CD4-positive, alpha-beta T cell treated with Interleukin-15 for 4 hours (primary cell): ENCODE measurements around the gene JSRP1.

ENCODE experiments used
- DNase-seq: peaks from one replicate; pipeline ENCODE4 v3.0.0-alpha.2; 2020; ENCODE audit warnings: low spot score

Gene JSRP1

DNA sequence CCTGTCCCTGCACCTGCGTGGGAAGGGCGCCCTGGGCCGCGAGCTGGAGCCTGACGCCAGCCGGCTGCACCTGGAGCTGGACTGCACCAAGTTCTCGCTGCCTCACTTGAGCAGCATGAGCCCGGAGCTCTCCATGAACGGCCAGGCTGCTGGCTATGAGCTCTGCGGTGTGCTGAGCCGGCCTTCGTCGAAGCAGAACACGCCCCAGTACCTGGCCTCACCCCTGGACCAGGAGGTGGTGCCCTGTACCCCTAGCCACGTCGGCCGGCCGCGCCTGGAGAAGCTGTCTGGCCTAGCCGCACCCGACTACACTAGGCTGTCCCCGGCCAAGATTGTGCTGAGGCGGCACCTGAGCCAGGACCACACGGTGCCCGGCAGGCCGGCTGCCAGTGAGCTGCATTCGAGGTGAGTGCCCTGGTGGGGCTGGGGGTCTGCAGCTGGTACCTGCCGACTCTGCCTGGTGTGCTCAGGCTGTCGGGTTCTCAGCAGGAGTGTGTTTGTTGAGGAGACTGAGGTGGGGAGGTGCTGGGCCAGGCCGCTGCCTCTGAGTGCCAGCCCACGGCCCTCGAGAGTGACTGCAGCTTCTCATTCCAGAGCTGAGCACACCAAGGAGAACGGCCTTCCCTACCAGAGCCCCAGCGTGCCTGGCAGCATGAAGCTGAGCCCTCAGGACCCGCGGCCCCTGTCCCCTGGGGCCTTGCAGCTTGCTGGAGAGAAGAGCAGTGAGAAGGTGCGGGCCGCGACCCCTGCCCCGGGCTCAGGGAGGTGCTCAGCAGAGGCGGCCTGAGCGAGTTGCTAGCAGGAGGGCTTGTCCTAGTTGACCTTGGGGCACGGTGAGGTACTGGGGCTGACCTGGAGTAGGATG lies 39.6 kb downstream of the JSRP1 start:
- no peak for DNase-seq

- peak; percentile 35 for DNase-seq
Measured at GRCh38 chr19:2215281-2215751, 40.9 kb downstream of the JSRP1 start.

DNA sequence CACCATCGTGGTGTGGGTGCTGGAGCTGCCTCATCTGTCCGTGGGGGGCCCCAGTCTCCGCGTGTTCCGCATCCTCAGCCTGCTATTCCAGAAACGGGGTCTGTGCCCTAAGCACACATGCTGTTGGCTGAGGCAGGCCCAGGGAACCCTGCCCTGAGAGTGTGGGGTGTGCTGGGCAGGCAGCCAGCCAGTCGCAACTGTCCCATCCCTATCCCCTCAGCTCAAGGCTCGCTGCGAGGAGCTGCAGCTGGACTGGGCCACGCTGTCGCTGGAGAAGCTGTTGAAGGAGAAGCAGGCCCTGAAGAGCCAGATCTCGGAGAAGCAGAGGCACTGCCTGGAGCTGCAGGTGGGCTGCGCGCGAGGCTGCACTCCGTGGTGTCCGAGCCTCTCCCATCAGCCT lies 42.0 kb downstream of the JSRP1 start:
- DNase-seq = no peak

GRCh38 chr19:2213799-2214198 lies 42.4 kb downstream of the JSRP1 start:
- no peak for DNase-seq

DNA sequence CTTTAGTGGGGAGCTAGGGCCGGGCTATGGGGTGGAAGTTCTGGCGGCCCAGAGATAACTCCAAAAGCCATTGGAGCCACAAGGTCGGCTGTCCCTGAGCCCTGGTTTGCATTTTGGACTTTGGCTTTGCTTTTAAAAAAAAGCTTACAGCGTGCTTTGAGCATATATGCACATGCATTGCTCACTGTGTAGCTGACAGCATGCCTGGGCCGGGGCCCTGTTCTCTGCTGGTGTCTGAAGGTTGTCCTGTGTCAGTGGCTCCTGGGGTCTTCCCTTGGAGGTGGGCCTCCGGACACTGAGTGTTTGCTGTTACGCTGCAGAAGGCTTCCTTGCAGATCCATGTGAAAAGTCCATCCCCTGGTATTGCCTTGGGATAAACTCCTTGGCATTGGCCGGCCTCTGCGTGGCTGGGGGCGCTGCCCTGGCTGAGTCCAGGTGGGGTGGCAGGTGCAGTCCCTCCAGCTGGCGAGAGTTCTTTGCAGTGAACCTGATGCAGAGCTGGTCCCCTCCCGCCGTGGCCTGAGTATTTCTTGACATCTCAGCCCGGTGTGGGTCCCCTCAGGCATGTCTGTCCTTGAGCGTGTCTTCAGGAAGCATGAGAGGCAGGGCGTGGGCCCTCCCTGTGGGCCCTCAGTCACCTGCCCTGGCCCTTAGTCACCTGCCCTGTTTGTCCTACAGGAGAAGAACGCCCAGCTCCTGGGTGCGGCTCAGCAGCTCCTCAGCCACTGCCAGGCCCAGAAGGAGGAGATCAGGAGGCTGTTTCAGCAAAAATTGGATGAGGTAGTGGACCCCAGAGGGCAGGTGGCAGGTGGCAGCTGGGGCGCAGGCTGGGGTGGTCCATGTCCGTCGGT lies 43.1 kb downstream of the JSRP1 start:
- no peak for DNase-seq

DNA sequence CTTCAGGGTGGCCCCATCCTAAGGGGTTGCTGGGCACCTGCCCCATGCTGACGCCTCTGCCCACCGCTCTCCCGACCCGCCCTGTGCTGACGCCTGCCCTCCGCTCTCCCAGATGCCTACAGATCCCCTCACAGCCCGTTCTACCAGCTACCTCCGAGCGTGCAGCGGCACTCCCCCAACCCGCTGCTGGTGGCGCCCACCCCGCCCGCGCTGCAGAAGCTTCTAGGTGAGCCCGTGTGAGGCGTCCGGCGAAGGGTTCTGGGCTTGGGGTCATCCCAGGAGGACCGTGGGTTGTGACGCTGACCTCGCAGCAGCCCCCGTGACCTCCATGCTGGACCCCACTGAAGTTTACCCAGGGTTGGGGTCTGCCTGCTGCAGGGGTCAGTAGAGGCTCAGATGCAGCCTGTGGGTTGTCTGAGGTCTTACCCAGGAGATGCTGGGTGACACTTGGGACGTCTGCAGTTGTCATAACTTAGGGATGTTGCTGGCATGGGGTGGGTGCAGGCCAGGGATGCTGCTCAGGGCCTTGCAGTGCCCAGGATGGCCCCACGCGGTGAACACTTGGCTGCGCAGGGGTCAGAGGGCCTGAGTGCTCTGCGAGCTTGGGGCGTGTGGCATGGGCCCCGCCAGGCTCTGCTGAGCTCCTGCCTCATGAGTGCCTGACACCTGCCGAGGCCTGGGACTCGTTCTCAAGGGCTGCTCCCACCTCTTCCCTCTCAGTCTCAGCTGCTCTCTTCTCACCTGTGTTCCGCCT lies 45.1 kb downstream of the JSRP1 start:
- no peak for DNase-seq

DNA sequence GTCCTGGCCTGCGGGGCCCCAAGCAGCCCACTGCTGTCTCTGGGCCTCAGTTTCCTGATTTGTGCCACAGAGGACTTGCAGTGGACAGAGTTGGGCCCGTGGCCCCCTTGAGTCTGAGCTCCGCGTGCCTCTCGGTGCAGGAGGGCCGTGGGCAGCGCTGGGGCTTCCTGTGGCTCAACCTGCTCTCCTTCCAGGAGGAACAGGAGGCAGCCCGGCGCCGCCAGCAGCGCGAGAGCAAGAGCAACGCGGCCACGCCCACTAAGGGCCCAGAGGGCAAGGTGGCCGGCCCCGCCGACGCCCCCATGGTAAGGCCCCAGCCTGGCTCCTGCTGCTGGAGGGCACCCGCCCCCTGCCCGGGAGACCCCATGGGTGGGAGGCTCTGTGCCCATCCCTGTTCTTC lies 46.0 kb downstream of the JSRP1 start:
- no peak for DNase-seq

GRCh38 chr19:2209408-2209807 lies 46.8 kb downstream of the JSRP1 start:
- no peak for DNase-seq

GRCh38 chr19:2208975-2209374 lies 47.2 kb downstream of the JSRP1 start:
- no peak for DNase-seq

GRCh38 chr19:2207991-2208860 lies 48.0 kb downstream of the JSRP1 start:
- DNase-seq = peak; percentile 19

- DNase-seq = no peak
Measured at GRCh38 chr19:2207008-2207407, 49.2 kb downstream of the JSRP1 start.

DNA sequence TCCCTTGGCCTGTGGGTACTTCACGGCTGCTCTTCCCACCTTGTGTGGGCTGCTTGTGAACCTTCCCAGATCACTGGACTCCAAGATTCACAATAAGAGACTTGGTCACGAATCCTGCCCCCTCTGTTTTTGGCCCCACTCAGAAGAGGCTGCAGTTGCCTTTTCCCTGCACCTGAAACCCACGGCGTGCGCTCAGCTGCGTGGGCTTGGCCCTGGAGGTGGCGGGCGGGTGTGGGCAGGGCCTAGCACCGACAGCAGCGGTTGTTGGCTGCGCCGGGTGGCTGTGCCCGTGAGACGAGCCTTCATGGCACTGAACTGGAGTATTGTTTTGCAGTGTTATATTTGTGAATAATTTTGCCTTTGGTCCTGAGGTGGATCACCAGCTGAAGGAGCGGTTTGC lies 53.9 kb downstream of the JSRP1 start:
- no peak for DNase-seq
